Measurements from ENCODE around the gene PALB2.

DNA sequence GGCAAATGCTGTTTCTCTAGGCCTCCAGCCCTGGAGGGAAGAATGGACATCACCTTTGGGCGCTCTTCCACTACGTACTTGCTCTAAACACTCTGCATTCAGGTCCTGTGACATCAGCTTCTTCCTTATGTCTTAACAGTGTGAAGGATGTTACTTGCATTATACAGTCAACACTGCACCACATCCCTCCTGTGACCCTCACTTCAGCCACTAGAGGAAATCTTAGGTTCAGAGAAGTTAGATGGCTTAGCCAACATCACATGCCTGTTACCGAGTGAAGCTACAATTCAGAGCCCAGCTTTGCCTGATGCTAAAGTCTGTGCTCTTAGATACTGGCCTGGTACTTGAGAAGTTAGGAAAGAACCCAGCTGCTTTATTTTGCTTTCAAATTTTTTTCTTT lies 65.3 kb downstream of the PALB2 start:
- TF ChIP-seq POLR2A (IDR thresholded peaks at IDR 0.05), result no peak
- TF ChIP-seq, protein P1, sequence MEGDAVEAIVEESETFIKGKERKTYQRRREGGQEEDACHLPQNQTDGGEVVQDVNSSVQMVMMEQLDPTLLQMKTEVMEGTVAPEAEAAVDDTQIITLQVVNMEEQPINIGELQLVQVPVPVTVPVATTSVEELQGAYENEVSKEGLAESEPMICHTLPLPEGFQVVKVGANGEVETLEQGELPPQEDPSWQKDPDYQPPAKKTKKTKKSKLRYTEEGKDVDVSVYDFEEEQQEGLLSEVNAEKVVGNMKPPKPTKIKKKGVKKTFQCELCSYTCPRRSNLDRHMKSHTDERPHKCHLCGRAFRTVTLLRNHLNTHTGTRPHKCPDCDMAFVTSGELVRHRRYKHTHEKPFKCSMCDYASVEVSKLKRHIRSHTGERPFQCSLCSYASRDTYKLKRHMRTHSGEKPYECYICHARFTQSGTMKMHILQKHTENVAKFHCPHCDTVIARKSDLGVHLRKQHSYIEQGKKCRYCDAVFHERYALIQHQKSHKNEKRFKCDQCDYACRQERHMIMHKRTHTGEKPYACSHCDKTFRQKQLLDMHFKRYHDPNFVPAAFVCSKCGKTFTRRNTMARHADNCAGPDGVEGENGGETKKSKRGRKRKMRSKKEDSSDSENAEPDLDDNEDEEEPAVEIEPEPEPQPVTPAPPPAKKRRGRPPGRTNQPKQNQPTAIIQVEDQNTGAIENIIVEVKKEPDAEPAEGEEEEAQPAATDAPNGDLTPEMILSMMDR (IDR thresholded peaks at IDR 0.05), result no peak
- TF ChIP-seq POLR2AphosphoS5 (IDR thresholded peaks at IDR 0.05), result no peak

Measured in breast epithelium (tissue), 3 donors.